SK-N-SH (cell line): ENCODE data around the gene IARS2. TPM values are rescaled to one million over a fixed set of nuclear protein-coding genes. Genes with fewer than 3 reads are reported as not detected.

Experiments
- CTCF ChIA-PET: fragments of 300-600, 350-600 bp; formaldehyde crosslinking; extraction: SDS; loops from one replicate; lab custom pipeline; 2021; lab: Yijun Ruan, JAX
- POLR2A ChIA-PET: fragments of 350-600 bp; sonication (Branson Sonifier 250); formaldehyde crosslinking; extraction: SDS; loops from one replicate; lab custom pipeline; 2020; ENCODE audit warnings: antibody characterized with exemption, inconsistent platforms; lab: Yijun Ruan, JAX
- DNase-seq: peaks from one replicate; pipeline ENCODE4 v3.0.0; 2012
- H2AFZ ChIP-seq: fragments of 200-600 bp; sonication (generic); 2 replicates; pipeline ENCODE4 v1.8.1; 2016; ENCODE audit warnings: antibody characterized with exemption, mild to moderate bottlenecking, low read depth
- H3F3A ChIP-seq: fragments of 200-600 bp; sonication (generic); replicated peaks from 2 replicates; pipeline ENCODE3; 2016; ENCODE audit warnings: antibody characterized with exemption, mild to moderate bottlenecking; ENCODE audit not compliant: insufficient read depth
- H3K27ac ChIP-seq, 2 experiments: fragments of 200-500 bp in 1 of 2; fragments of 200-600 bp in 1 of 2; sonication (Bioruptor generic) in 1 of 2; sonication (generic), shearing (Covaris generic) in 1 of 2; 2 replicates each; pipeline versions ENCODE4 v1.5.1 to v1.6.1; 2014 to 2016; ENCODE audit warnings: low read depth in 2 of 2, inconsistent platforms in 1 of 2, low read length in 1 of 2, mild to moderate bottlenecking in 1 of 2, mixed read lengths in 1 of 2
- H3K27me3 ChIP-seq: fragments of 200-600 bp; sonication (generic), shearing (Covaris generic); 2 replicates; pipeline ENCODE4 v1.6.1; 2016; ENCODE audit warnings: mixed run types; ENCODE audit not compliant: insufficient read depth
- H3K36me3 ChIP-seq, 2 experiments: fragments of 200-500 bp in 1 of 2; fragments of 200-600 bp in 1 of 2; sonication (Bioruptor generic) in 1 of 2; sonication (generic) in 1 of 2; replicated peaks in 1 of 2; 2 replicates each; pipeline versions ENCODE3 to v1.5.1; 2014 to 2016; ENCODE audit warnings: low read length in 1 of 2, mild to moderate bottlenecking in 1 of 2; ENCODE audit not compliant: insufficient read depth in 2 of 2, control insufficient read depth in 1 of 2
- H3K4me1 ChIP-seq, 2 experiments: fragments of 200-500 bp in 1 of 2; fragments of 200-600 bp in 1 of 2; sonication (Bioruptor generic) in 1 of 2; sonication (generic), shearing (Covaris generic) in 1 of 2; 2 replicates each; pipeline versions ENCODE4 v1.5.1 to v1.6.1; 2014 to 2016; ENCODE audit warnings: low read depth in 1 of 2, low read length in 1 of 2, mixed run types in 1 of 2; ENCODE audit not compliant: insufficient read depth in 2 of 2, control insufficient read depth in 1 of 2
- H3K4me2 ChIP-seq: fragments of 200-600 bp; sonication (generic), shearing (Covaris generic); 2 replicates; pipeline ENCODE4 v1.6.1; 2017; ENCODE audit warnings: mixed run types
- H3K4me3 ChIP-seq, 2 experiments: fragments of 200-500 bp in 1 of 2; fragments of 200-600 bp in 1 of 2; sonication (Bioruptor generic) in 1 of 2; sonication (generic), shearing (Covaris generic) in 1 of 2; 2 replicates each; pipeline versions ENCODE4 v1.5.1 to v1.8.1; 2014 to 2016; ENCODE audit warnings: low read depth in 2 of 2, inconsistent platforms in 1 of 2, low read length in 1 of 2, mild to moderate bottlenecking in 1 of 2, mixed read lengths in 1 of 2, moderate library complexity in 1 of 2
- H3K79me2 ChIP-seq: fragments of 200-600 bp; sonication (generic); 2 replicates; pipeline ENCODE4 v1.8.1; 2017; ENCODE audit warnings: mild to moderate bottlenecking; ENCODE audit not compliant: insufficient read depth
- H3K9ac ChIP-seq: fragments of 200-600 bp; sonication (generic); 2 replicates; pipeline ENCODE4 v1.6.1; 2017; ENCODE audit warnings: mixed run types
- H3K9me2 ChIP-seq: fragments of 200-600 bp; sonication (generic); 2 replicates; pipeline ENCODE4 v1.6.1; 2017; ENCODE audit warnings: mixed run types
- H3K9me3 ChIP-seq: fragments of 200-600 bp; sonication (generic); 2 replicates; pipeline ENCODE4 v1.6.1; 2017; ENCODE audit warnings: mixed run types, mild to moderate bottlenecking, moderate library complexity
- H4K20me1 ChIP-seq: fragments of 200-600 bp; sonication (generic); 2 replicates; pipeline ENCODE4 v1.6.1; 2017; ENCODE audit warnings: mild to moderate bottlenecking, mixed run types; ENCODE audit not compliant: insufficient read depth
- CHD2 ChIP-seq: fragments of 150-350 bp; IDR thresholded peaks from 2 replicates; pipeline ENCODE4 v1.6.1; 2018; ENCODE audit warnings: low read length; ENCODE audit not compliant: partially characterized antibody
- EP300 ChIP-seq, 2 experiments: IDR thresholded peaks; 2 replicates each; pipeline versions ENCODE4 v1.4.0 to v1.6.1; 2012; ENCODE audit warnings: borderline replicate concordance in 1 of 2, low read depth in 1 of 2, low read length in 1 of 2
- EZH2phosphoT487 ChIP-seq: fragments of 200-600 bp; sonication (generic); IDR thresholded peaks from 2 replicates; pipeline ENCODE4 v1.6.1; 2017; ENCODE audit warnings: low read depth, mixed run types, mild to moderate bottlenecking, antibody characterized with exemption, moderate library complexity, borderline replicate concordance
- FOSL2 ChIP-seq: IDR thresholded peaks from 2 replicates; pipeline ENCODE4 v1.4.0; 2012; ENCODE audit warnings: low read depth, mild to moderate bottlenecking, moderate library complexity, borderline replicate concordance
- FOXM1 ChIP-seq: IDR thresholded peaks from 2 replicates; pipeline ENCODE4 v1.4.0; 2012; ENCODE audit warnings: low read depth, mild to moderate bottlenecking
- GABPA ChIP-seq: IDR thresholded peaks from 2 replicates; pipeline ENCODE4 v1.4.0; 2012; ENCODE audit warnings: low read depth, mild to moderate bottlenecking
- GATA2 ChIP-seq: sonication (generic); formaldehyde crosslinking; IDR thresholded peaks from 2 replicates; pipeline ENCODE4 v1.5.0; 2020; ENCODE audit warnings: mild to moderate bottlenecking, missing genetic modification reagents
- JUND ChIP-seq: IDR thresholded peaks from 2 replicates; pipeline ENCODE4 v1.4.0; 2012
- NRF1 ChIP-seq: IDR thresholded peaks from 2 replicates; pipeline ENCODE4 v1.6.1; 2012; ENCODE audit warnings: low read depth, mild to moderate bottlenecking, low read length
- POLR2AphosphoS5 ChIP-seq: IDR thresholded peaks from 2 replicates; pipeline ENCODE4 v1.6.1; 2012; ENCODE audit warnings: low read depth, low read length
- RAD21 ChIP-seq: IDR thresholded peaks from 2 replicates; pipeline ENCODE4 v1.6.1; 2012; ENCODE audit warnings: mild to moderate bottlenecking, low read length
- RXRA ChIP-seq: IDR thresholded peaks from 2 replicates; pipeline ENCODE4 v1.4.0; 2012; ENCODE audit warnings: low read depth, mild to moderate bottlenecking, borderline replicate concordance
- SMC3 ChIP-seq: IDR thresholded peaks from 2 replicates; pipeline ENCODE4 v1.6.1; 2012; ENCODE audit warnings: low read depth, low read length, improper control_type of control experiment
- TAF1 ChIP-seq: IDR thresholded peaks from 2 replicates; pipeline ENCODE4 v1.6.1; 2012; ENCODE audit warnings: low read depth, mild to moderate bottlenecking, low read length, moderate library complexity, borderline replicate concordance
- TCF12 ChIP-seq: IDR thresholded peaks from 2 replicates; pipeline ENCODE4 v1.4.0; 2012
- WGBS: methylation state at CpG from one replicate; pipeline ENCODE4 v1.1.6; 2017; ENCODE audit warnings: low lambda C conversion rate; 5-methylcytosine and 5-hydroxymethylcytosine counted together
- polyA plus RNA-seq, 3 experiments: library from polyadenylated mRNA; depleted of rRNA; stranded (reverse); fragments of >200 nt; gene quantifications; 2 replicates each; pipeline ENCODE4 v1.2.3, GENCODE V29; 2012
- TF ChIP-seq, protein P1 (sequence below): fragments of 200-600 bp; sonication (generic); IDR thresholded peaks from 2 replicates; pipeline ENCODE4 v1.6.1; 2017; ENCODE audit warnings: antibody characterized with exemption, mild to moderate bottlenecking, moderate library complexity
- TF ChIP-seq, protein P2 (sequence below): IDR thresholded peaks from 2 replicates; pipeline ENCODE4 v1.4.0; 2012; ENCODE audit warnings: low read depth, borderline replicate concordance
- TF ChIP-seq, protein P3 (sequence below): fragments of 150-350 bp; IDR thresholded peaks from 2 replicates; pipeline ENCODE4 v1.6.1; 2016; ENCODE audit warnings: mild to moderate bottlenecking, low read depth, low read length
- TF ChIP-seq, protein P4 (sequence below): IDR thresholded peaks from 2 replicates; pipeline ENCODE4 v1.4.0; 2012; ENCODE audit warnings: low read depth

Gene IARS2
- polyA plus RNA-seq, 1 of the 3 experiments (the other 2 are of a cell fraction): 25.7 TPM

DNA sequence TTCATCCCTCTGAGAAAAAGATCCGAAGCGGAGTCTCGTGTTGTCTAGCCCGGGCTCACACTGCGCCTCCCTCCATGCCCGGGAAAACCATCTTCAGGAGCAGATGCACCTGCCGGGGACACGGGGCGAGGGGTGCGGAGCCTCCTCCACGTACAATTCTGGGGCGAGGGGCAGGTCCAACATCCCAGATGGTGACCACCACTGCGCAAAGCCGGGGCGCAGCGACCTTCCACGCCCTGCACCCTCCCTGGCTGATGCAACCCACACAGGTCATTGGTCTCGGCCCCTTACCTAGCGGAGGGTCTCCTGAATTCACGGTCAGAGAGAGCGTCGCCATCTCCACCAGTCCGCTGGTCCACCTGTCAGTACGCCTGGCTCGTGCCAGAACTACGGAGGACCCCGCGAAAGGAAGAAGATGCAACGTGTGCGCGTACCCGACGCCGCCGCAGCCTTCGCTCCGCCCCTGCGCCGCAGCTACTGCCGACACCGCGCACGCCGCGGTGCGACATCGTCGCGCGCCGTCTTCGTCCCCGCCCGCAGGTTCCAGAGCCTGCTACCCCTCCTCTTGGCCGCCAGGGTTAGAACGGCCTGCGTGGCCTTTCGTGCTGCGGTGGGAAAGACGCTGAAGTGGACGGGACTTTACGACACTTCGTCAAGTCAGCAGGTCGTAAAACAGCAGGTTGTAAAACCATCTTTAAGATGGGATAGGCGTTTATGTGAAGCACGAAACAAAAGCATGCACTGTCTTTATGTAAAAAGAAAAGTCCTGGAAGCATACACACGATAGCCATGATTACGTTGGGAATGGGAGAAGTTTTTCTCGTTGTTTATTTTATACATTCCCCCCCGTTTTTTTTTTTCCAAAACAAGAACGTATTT is 47.6 kb upstream of the IARS2 start, which contains the start of gene EPRS1 (continued):
- TF ChIP-seq FOSL2 (no peak), JUND (no peak), EP300 (IDR thresholded peaks at IDR 0.05; ENCODE audit: borderline replicate concordance in 1 of 2, low read depth in 1 of 2, low read length in 1 of 2) (peak in 1 of 2 experiments; percentile 39; a peak in 1 of 4 replicates), GATA2 (no peak; the same call in 1 of the 2 replicates), NRF1 (peak; percentile 67)
- TF ChIP-seq, protein P1, sequence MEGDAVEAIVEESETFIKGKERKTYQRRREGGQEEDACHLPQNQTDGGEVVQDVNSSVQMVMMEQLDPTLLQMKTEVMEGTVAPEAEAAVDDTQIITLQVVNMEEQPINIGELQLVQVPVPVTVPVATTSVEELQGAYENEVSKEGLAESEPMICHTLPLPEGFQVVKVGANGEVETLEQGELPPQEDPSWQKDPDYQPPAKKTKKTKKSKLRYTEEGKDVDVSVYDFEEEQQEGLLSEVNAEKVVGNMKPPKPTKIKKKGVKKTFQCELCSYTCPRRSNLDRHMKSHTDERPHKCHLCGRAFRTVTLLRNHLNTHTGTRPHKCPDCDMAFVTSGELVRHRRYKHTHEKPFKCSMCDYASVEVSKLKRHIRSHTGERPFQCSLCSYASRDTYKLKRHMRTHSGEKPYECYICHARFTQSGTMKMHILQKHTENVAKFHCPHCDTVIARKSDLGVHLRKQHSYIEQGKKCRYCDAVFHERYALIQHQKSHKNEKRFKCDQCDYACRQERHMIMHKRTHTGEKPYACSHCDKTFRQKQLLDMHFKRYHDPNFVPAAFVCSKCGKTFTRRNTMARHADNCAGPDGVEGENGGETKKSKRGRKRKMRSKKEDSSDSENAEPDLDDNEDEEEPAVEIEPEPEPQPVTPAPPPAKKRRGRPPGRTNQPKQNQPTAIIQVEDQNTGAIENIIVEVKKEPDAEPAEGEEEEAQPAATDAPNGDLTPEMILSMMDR: peak; percentile 52
- TF ChIP-seq, protein P2, sequence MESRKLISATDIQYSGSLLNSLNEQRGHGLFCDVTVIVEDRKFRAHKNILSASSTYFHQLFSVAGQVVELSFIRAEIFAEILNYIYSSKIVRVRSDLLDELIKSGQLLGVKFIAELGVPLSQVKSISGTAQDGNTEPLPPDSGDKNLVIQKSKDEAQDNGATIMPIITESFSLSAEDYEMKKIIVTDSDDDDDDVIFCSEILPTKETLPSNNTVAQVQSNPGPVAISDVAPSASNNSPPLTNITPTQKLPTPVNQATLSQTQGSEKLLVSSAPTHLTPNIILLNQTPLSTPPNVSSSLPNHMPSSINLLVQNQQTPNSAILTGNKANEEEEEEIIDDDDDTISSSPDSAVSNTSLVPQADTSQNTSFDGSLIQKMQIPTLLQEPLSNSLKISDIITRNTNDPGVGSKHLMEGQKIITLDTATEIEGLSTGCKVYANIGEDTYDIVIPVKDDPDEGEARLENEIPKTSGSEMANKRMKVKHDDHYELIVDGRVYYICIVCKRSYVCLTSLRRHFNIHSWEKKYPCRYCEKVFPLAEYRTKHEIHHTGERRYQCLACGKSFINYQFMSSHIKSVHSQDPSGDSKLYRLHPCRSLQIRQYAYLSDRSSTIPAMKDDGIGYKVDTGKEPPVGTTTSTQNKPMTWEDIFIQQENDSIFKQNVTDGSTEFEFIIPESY: peak; percentile 74; the same call in 1 of the 2 replicates
- TF ChIP-seq, all 33 proteins: peak for 13

DNA sequence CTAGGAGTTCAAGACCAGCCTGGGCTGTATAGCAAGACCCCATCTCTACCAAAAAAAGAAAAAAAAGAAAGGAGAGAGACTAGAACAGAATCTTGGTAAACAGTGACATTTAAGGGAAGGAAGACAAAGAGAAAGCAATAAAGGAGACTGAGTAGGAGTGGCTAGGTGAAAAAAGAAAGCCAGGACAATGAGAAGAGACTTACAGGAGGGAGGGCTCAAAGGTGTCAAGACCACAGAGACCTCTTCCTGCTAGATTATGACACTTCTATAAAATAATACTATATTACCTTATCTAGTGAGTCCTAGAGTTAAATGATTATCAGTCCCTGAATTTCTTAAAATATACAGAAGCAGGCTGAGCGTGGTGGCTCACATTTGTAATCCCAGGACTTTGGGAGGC is 37.6 kb upstream of the IARS2 start:
- Histone ChIP-seq H2AFZ (no peak overlapping the region), H3K9ac (no peak overlapping the region), H3K4me1 (no peaks in the 10 kb centered on the region), H3K27ac (no peak overlapping the region), H3K9me3 (no peaks in the 10 kb centered on the region), H3K4me2 (no peak overlapping the region), H3K36me3 (peaks cover 15 to 22% of the 10 kb centered on the region in 2 experiments), H3F3A (peaks cover 9% of the 10 kb centered on the region), H3K79me2 (no peaks in the 10 kb centered on the region), H3K9me2 (no peaks in the 10 kb centered on the region), H3K4me3 (no peak overlapping the region), H4K20me1 (no peaks in the 10 kb centered on the region), H3K27me3 (no peaks in the 10 kb centered on the region)
- POLR2A ChIA-PET: no interaction called here
- DNase-seq: no peak
- CTCF ChIA-PET: no interaction called here
- no peak for TF ChIP-seq TAF1
- TF ChIP-seq, protein P3, sequence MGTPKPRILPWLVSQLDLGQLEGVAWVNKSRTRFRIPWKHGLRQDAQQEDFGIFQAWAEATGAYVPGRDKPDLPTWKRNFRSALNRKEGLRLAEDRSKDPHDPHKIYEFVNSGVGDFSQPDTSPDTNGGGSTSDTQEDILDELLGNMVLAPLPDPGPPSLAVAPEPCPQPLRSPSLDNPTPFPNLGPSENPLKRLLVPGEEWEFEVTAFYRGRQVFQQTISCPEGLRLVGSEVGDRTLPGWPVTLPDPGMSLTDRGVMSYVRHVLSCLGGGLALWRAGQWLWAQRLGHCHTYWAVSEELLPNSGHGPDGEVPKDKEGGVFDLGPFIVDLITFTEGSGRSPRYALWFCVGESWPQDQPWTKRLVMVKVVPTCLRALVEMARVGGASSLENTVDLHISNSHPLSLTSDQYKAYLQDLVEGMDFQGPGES: no peak
- TF ChIP-seq TCF12: no peak
- TF ChIP-seq, protein P4, sequence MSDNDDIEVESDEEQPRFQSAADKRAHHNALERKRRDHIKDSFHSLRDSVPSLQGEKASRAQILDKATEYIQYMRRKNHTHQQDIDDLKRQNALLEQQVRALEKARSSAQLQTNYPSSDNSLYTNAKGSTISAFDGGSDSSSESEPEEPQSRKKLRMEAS: no peak
- TF ChIP-seq EZH2phosphoT487: no peak
- no peak for TF ChIP-seq NRF1
- TF ChIP-seq FOSL2: no peak
- TF ChIP-seq RXRA: no peak
- no peak for TF ChIP-seq EP300 (IDR thresholded peaks at IDR 0.05; ENCODE audit: borderline replicate concordance in 1 of 2, low read depth in 1 of 2, low read length in 1 of 2)
- TF ChIP-seq, protein P1: no peak
- no peak for TF ChIP-seq CHD2
- TF ChIP-seq, protein P2: no peak
- no peak for TF ChIP-seq SMC3
- TF ChIP-seq FOXM1: no peak
- TF ChIP-seq JUND: no peak
- no peak for TF ChIP-seq RAD21
- no peak for TF ChIP-seq GATA2
- no peak for TF ChIP-seq POLR2AphosphoS5
- no peak for TF ChIP-seq GABPA
- WGBS: 90% methylated on average over 1 of the region's 1 CpG
